HepG2 (cell line): ENCODE measurements around the gene MYL4. TPM values are rescaled to one million over a fixed set of nuclear protein-coding genes. Genes with fewer than 3 reads are reported as not detected.

Source experiments
- ATAC-seq: fragments of 200-7000 bp; cut with Tn5 transposase; 3 replicates; pipeline ENCODE4 v1.9.1; 2020; ENCODE audit warnings: mild to moderate bottlenecking, moderate library complexity
- Bru-seq: library from RNA; stranded (reverse); fragments of 400-500 nt; gene quantifications from one replicate; lab custom pipeline; 2021; lab: Mats Ljungman, UMichigan
- BruChase-seq, 2 experiments: library from RNA; stranded (reverse); fragments of 400-500 nt; gene quantifications; one replicate each; lab custom pipeline; 2021; lab: Mats Ljungman, UMichigan
- BruUV-seq: library from RNA; stranded (reverse); fragments of 400-500 nt; replicated peaks from 2 replicates; lab custom pipeline; 2021; lab: Mats Ljungman, UMichigan
- CTCF ChIA-PET: fragments of 300-600 bp; formaldehyde crosslinking; extraction: SDS; loops from one replicate; lab custom pipeline; 2021; ENCODE audit warnings: low total read pairs, inconsistent platforms, low intra/inter-chr PET ratio; lab: Yijun Ruan, JAX
- POLR2A ChIA-PET: fragments of 350-600 bp; sonication (Branson Sonifier 250); formaldehyde crosslinking; loops from one replicate; lab custom pipeline; 2020; ENCODE audit warnings: antibody characterized with exemption, inconsistent platforms; lab: Yijun Ruan, JAX
- DNase-seq: peaks from one replicate; pipeline ENCODE4 v3.0.0-alpha.2; 2015; ENCODE audit warnings: low spot score
- FAIRE-seq: peaks from 3 replicates; lab custom pipeline; 2011; peaks lifted over from hg19 to GRCh38; lab: Jason Lieb, UNC
- H2AFZ ChIP-seq: one replicate; pipeline ENCODE4 v1.6.1; 2011; ENCODE audit warnings: low read length, inconsistent platforms
- H3K27ac ChIP-seq: fragments of 300-600 bp; 3 replicates; pipeline ENCODE4 v1.8.0; 2011; ENCODE audit warnings: mixed run types, mild to moderate bottlenecking, mixed read lengths, low read length, inconsistent platforms; ENCODE audit not compliant: insufficient read depth; ENCODE audit errors: extremely low read length
- H3K27me3 ChIP-seq, 2 experiments: fragments of 200-600 bp in 1 of 2; 2 replicates in 1 of 2; 3 replicates in 1 of 2; pipeline versions ENCODE4 v1.6.0 to v1.8.0; 2011; ENCODE audit warnings: low read length in 2 of 2, mild to moderate bottlenecking in 2 of 2, moderate library complexity in 2 of 2, inconsistent platforms in 1 of 2; ENCODE audit not compliant: insufficient read depth in 2 of 2, control insufficient read depth in 1 of 2
- H3K36me3 ChIP-seq, 2 experiments: fragments of 200-600 bp in 1 of 2; replicated peaks in 1 of 2; 2 replicates in 1 of 2; 3 replicates in 1 of 2; pipeline versions ENCODE4 v1.5.1 to v1.8.0; 2011; ENCODE audit warnings: low read length in 2 of 2, inconsistent platforms in 1 of 2; ENCODE audit not compliant: insufficient read depth in 2 of 2, control insufficient read depth in 1 of 2
- H3K4me1 ChIP-seq: 2 replicates; pipeline ENCODE4 v1.5.1; 2012; ENCODE audit warnings: low read length, inconsistent platforms; ENCODE audit not compliant: insufficient read depth
- H3K4me2 ChIP-seq: 2 replicates; pipeline ENCODE4 v1.6.0; 2011; ENCODE audit warnings: low read depth, low read length, inconsistent platforms
- H3K4me3 ChIP-seq, 3 experiments: fragments of 200-600 bp in 1 of 3; sonication (generic), shearing (Covaris generic) in 1 of 3; replicated peaks in 1 of 3; 2 replicates each; pipeline ENCODE4 v1.5.1; 2011 to 2016; ENCODE audit warnings: low read length in 3 of 3, inconsistent platforms in 2 of 3, low read depth in 2 of 3, mild to moderate bottlenecking in 2 of 3, control low read depth in 1 of 3, mixed read lengths in 1 of 3; ENCODE audit not compliant: insufficient read depth in 1 of 3
- H3K79me2 ChIP-seq: one replicate; pipeline ENCODE4 v1.6.1; 2011; ENCODE audit warnings: low read length, inconsistent platforms; ENCODE audit not compliant: insufficient read depth
- H3K9ac ChIP-seq: 2 replicates; pipeline ENCODE4 v1.6.0; 2011; ENCODE audit warnings: mild to moderate bottlenecking, low read depth, low read length, inconsistent platforms; ENCODE audit not compliant: insufficient read depth
- H3K9me3 ChIP-seq: 2 replicates; pipeline ENCODE4 v1.5.1; 2012; ENCODE audit warnings: mild to moderate bottlenecking, low read length
- H4K20me1 ChIP-seq: 2 replicates; pipeline ENCODE4 v1.6.0; 2011; ENCODE audit warnings: inconsistent platforms, mild to moderate bottlenecking, low read length, moderate library complexity; ENCODE audit not compliant: insufficient read depth
- KLF11 ChIP-seq: IDR thresholded peaks from 2 replicates; pipeline ENCODE4 v1.6.1; 2016; ENCODE audit warnings: missing compliant biosample characterization
- ZNF12 ChIP-seq: sonication (generic); formaldehyde crosslinking; IDR thresholded peaks from 2 replicates; pipeline ENCODE4 v1.5.0; 2020; ENCODE audit warnings: missing genetic modification reagents
- ZNF879 ChIP-seq: sonication (generic); formaldehyde crosslinking; IDR thresholded peaks from 2 replicates; pipeline ENCODE4 v1.8.1; 2023; ENCODE audit warnings: missing genetic modification reagents
- WGBS: methylation state at CpG from one replicate; pipeline ENCODE4 v1.1.6; 2017; ENCODE audit warnings: low lambda C conversion rate; 5-methylcytosine and 5-hydroxymethylcytosine counted together
- in situ Hi-C: cut with HindIII; loops from 2 replicates; pipeline ENCODE4 v1.10.0; 2017; ENCODE audit warnings: low pct_unique_long_range_greater_than_20kb; ENCODE audit not compliant: extremely low pct_ligation_motif_present
- intact Hi-C: fragments of 100-400 bp; cut with micrococcal nuclease; formaldehyde crosslinking; loops from one replicate; pipeline ENCODE4 v1.10.0; 2022; ENCODE audit not compliant: unreplicated experiment
- long read RNA-seq, 2 experiments: library from RNA in 1 of 2; library from polyadenylated mRNA in 1 of 2; stranded (forward) in 1 of 2; unstranded in 1 of 2; transcript quantifications; one replicate each; pipeline ENCODE4 v2.0.0, GENCODE V29; 2019 to 2022
- polyA minus RNA-seq, 3 experiments: library from RNA; depleted of rRNA, polyadenylated mRNA; stranded (reverse); fragments of >200 nt; gene quantifications; 2 replicates each; pipeline ENCODE4 v1.2.3, GENCODE V29; 2011; ENCODE audit warnings: low replicate concordance in 1 of 3
- polyA plus RNA-seq, 8 experiments: library from polyadenylated mRNA; depleted of rRNA in 3 of 8; stranded (reverse) in 7 of 8; unstranded in 1 of 8; fragments of >200 nt; fragmentation: Illumina TruSeq in 4 of 8; extraction: Trizol in 4 of 8; gene quantifications; 2 replicates each; pipeline versions ENCODE4 v1.2.1 to v1.2.3, GENCODE V29; 2011 to 2016; ENCODE audit warnings: low read depth in 4 of 8, missing spikeins in 1 of 8, mixed read lengths in 1 of 8; ENCODE audit not compliant: insufficient read depth in 1 of 8
- total RNA-seq, 5 experiments: library from RNA; depleted of rRNA; stranded (reverse); fragments of >200 nt; fragmentation: Illumina TruSeq; extraction: Trizol; gene quantifications; 2 replicates each; pipeline ENCODE4 v1.2.3, GENCODE V29; 2016; ENCODE audit warnings: low read depth in 1 of 5

MYL4 gene
- total RNA-seq (2016; rRNA removed; fragmentation: Illumina TruSeq; extraction: Trizol) (not detected in 2 replicates), polyA plus RNA-seq (2011; rRNA removed) (0.13 TPM in 1 of 2 replicates, not detected in the other), polyA minus RNA-seq (2011; rRNA and poly(A)+ RNA removed; ENCODE audit: low replicate concordance) (0.42 and 1.4 TPM in 2 replicates), Bru-seq, nascent RNA (percentile 7 among the genes with signal in this experiment), BruChase-seq, experiment 1, labeled RNA remaining after a 6-hour chase (percentile 7 among the genes with signal in this experiment), BruChase-seq, experiment 2, labeled RNA remaining after a 2-hour chase (percentile 12 among the genes with signal in this experiment)
- not detected in 2 replicates for total RNA-seq (2016; cell fraction: cytosol; rRNA removed; fragmentation: Illumina TruSeq; extraction: Trizol; ENCODE audit: low read depth)
- total RNA-seq (2016; cell fraction: insoluble cytoplasmic fraction; rRNA removed; fragmentation: Illumina TruSeq; extraction: Trizol): not detected in 2 replicates
- total RNA-seq (2016; cell fraction: membrane; rRNA removed; fragmentation: Illumina TruSeq; extraction: Trizol): not detected in 2 replicates
- total RNA-seq (2016; cell fraction: nucleus; rRNA removed; fragmentation: Illumina TruSeq; extraction: Trizol): not detected in 2 replicates
- polyA plus RNA-seq (2011; cell fraction: cytosol; rRNA removed): 0.11 and 0.17 TPM in 2 replicates
- polyA plus RNA-seq (2011; cell fraction: nucleus; rRNA removed): not detected in 2 replicates
- not detected in 2 replicates for polyA plus RNA-seq (2012)
- not detected in 2 replicates for polyA plus RNA-seq (2016; cell fraction: cytosol; fragmentation: Illumina TruSeq; extraction: Trizol; ENCODE audit: low read depth)
- polyA plus RNA-seq (2016; cell fraction: insoluble cytoplasmic fraction; fragmentation: Illumina TruSeq; extraction: Trizol; ENCODE audit: low read depth): 0.27 TPM in 1 of 2 replicates, not detected in the other
- polyA plus RNA-seq (2016; cell fraction: membrane; fragmentation: Illumina TruSeq; extraction: Trizol; ENCODE audit: low read depth): not detected in 2 replicates
- not detected in 2 replicates for polyA plus RNA-seq (2016; cell fraction: nucleus; fragmentation: Illumina TruSeq; extraction: Trizol; ENCODE audit: insufficient read depth, low read depth)
- not detected in 2 replicates for polyA minus RNA-seq (2011; cell fraction: cytosol; rRNA and poly(A)+ RNA removed)
- polyA minus RNA-seq (2011; cell fraction: nucleus; rRNA and poly(A)+ RNA removed): not detected in 2 replicates
- long read RNA-seq, experiment 1: 0 reads
- long read RNA-seq, experiment 2: 0 reads

GRCh38 chr17:47208744-47209488 lies at the start of gene MYL4:
TSS of gene MYL4 (plus strand) at chr17:47209348. CDS start at chr17:47209423, 75 bp downstream.
- no peak within 1 kb of the TSS for H3K9ac ChIP-seq
- no TSS peak for BruUV-seq
- no peak within 1 kb of the TSS for H2AFZ ChIP-seq
- no peaks in the 10 kb centered on the region for H3K9me3 ChIP-seq
- FAIRE-seq (no peak), DNase-seq (no peak), ATAC-seq (no peak)
- H3K27me3 ChIP-seq: peaks cover 3 to 40% of the 10 kb centered on the region in 2 experiments; a peak in 4 of 5 replicates
- 39% methylated on average over 6 of the region's 6 CpGs for WGBS
- in situ Hi-C loops (no loop called here), intact Hi-C loops (no loop called here)
- H3K27ac ChIP-seq: no peak within 1 kb of the TSS
- no peak for TF ChIP-seq ZNF879
- TF ChIP-seq KLF11 (CRISPR knock-in tag): no peak
- TF ChIP-seq ZNF12 (CRISPR knock-in tag): no peak
- H3K4me3 ChIP-seq: no peak within 1 kb of the TSS
- peaks cover 14% of the 10 kb centered on the region; the same call in 1 of the 2 replicates for H3K4me1 ChIP-seq
- CTCF ChIA-PET: no interaction called here
- no peak within 1 kb of the TSS for H3K4me2 ChIP-seq
- no peaks in the 10 kb centered on the region for H3K79me2 ChIP-seq
- no peaks in the 10 kb centered on the region for H4K20me1 ChIP-seq
- no peaks in the 10 kb centered on the region for H3K36me3 ChIP-seq
- POLR2A ChIA-PET: interaction anchor here (1.0 kb wide), 1 partner anchor 115 kb away, joined by 3 read pairs; the partner anchor contains the start of gene EFCAB13
